Hepatic stellate cell (primary cell): ENCODE results near the gene FLVCR2.

ENCODE experiments used
- DNase-seq: peaks from one replicate; pipeline ENCODE4 v3.0.0; 2011; ENCODE audit warnings: low spot score

FLVCR2 gene

DNA sequence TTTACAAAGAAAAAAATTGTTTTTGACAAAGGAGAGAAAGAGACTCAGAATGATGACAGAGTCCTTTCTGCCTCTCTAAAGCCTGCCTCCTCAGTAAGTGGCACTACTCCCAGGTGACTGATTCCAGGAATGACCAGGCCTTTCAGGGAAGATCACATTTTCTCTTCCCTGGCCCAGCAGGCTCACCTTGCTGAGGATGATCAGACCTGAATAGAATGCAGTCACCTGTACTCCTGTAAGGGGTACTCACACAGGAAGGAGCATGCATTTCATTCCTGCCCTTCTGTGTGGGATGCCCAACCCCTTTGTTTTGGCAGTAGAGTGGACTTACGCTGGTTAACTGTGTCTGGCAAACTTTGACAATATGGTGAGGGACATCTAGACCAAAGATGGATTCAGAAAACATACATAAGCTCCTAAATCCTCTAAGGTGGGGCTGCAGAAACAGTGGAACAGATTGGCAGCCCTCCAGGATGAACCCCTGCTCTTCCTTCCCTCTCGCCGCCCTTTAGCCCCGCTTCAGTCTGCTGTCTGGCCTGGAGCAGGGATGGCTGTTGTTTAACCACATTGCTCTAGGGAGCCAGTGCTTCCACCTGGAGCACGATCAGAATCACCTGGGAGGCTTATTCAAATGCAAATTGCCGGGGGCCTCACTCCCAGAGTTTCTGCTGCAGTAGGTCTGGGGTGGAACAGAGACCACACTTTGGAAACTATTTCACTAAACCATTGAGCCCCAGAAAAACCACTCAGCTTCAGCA lies 52.5 kb downstream of the FLVCR2 start:
- no peak for DNase-seq

GRCh38 chr14:75631453-75631831 lies 53.0 kb downstream of the FLVCR2 start:
- peak; percentile 27 for DNase-seq

GRCh38 chr14:75634848-75635247 lies 56.4 kb downstream of the FLVCR2 start:
- DNase-seq = no peak

DNA sequence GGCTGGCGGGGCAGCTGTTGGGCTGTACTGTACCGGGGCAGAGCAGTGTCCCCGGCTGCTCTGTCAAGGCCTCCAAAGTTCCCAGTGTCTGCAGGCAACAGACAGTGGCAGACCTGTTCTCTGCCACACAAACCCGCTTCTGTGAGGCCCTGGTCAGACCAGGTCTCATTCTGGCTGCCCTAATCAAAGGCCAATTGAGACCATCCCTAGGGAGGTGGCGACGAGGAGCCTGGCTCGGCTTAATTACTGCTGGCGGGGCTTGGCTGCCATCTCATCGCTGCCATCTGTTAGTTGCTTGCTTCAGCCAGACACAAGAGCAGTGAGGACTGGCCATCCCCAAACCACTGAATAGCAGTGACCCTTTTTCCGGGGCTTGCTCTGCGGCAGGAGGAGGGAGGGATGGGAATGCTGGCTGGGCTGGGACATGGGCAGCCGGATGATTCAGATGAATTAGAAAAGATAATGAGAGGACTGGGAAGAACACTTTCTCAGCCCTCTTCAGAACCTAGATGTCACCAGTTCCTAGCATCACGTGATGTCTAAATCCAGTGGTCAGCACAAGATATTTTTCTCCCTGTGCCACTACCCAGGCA lies 57.8 kb downstream of the FLVCR2 start:
- peak; percentile 64 for DNase-seq

DNA sequence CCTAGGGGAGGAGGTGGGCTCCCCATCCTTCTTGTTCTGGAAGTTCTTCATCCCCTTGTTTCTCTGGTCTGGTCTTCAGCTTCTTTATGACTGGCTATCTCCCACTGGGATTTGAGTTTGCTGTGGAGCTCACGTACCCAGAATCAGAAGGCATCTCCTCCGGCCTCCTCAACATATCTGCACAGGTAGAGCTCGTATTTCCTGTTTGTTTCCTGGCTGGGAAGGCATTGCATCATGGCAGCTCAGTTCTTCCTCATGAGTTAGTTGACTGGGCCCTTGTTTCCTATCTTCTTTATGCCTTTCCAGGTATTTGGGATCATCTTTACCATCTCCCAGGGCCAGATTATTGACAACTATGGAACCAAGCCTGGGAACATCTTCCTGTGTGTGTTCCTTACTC lies 62.5 kb downstream of the FLVCR2 start:
- DNase-seq = no peak

- DNase-seq = no peak
Measured at GRCh38 chr14:75643985-75644384, 65.6 kb downstream of the FLVCR2 start.

GRCh38 chr14:75645056-75645455 lies 66.6 kb downstream of the FLVCR2 start:
- no peak for DNase-seq

DNA sequence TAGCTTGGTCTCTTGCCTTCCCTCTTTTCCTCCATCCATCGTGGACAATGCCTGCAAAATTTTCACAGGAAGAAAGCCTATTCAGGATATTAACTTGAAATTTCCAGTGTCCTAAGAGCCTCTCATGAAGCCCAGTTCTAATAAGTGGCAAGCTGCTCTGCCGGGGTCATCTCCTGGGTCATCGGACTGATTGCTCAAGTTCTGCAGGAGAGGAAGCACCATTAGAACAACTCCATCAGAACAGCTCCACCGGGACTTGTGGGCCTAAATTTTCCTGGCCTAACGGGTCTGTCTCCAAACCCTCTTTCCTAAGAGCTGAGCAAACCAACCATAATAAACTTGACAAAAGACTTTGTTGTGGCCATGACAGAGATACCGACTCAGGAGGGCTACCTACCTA lies 68.3 kb downstream of the FLVCR2 start:
- no peak for DNase-seq

- no peak for DNase-seq
Measured at GRCh38 chr14:75647640-75648039, 69.2 kb downstream of the FLVCR2 start.

DNA sequence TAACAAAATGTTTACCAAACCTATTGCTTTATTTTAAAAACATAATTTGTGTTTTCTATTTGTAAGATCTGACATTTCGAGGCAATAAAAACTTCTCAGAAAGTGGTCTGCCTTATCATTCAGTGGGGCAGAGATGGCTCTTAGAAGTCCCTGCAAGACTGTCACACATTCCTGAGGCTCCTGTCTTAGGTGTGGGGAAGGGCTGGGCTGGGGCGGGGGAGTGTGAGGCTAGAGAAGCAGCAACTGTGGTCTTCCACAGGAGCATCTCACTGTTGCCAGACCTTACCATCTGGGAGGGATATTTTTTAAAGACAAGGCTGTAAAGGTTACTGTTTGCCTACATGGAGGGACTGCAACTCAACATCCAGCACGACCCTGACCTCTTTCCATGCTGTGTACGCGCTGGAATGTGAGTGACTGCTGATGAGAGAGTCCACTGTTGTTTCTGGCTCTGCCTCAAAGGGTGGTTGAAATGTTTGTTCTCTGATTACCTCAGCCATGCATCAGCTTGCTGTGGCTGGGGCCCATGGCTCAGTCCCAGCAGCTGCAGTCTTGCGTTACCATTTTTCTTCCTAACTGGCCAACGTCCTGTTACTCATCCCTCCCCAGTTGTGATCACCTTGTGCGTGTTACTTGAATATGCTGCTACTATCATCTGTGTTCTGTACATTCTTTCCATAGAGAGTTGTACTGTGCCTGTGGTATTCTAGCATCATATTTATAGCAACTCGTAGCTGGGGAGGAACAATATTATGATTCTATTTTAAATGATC lies 69.8 kb downstream of the FLVCR2 start:
- DNase-seq = peak; percentile 75

DNA sequence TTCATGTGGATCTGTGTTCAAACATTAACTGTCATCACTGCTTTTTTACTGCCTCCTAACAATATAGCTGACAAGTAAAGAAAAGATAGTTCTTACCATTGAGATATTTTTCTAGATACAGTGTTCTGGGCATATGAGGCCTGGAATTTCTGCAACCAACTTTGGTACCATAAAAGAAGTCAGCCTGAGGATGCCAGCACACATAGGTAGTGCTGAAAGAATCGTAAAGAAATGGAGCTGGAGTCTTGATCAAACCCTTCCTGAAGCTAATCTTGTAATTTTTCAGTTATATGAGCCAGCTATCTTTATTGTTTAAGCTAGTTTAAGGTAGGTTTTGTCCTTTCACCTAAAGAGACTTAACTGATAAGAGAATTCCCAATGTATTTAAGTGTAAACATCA lies 70.9 kb downstream of the FLVCR2 start:
- no peak for DNase-seq

DNA sequence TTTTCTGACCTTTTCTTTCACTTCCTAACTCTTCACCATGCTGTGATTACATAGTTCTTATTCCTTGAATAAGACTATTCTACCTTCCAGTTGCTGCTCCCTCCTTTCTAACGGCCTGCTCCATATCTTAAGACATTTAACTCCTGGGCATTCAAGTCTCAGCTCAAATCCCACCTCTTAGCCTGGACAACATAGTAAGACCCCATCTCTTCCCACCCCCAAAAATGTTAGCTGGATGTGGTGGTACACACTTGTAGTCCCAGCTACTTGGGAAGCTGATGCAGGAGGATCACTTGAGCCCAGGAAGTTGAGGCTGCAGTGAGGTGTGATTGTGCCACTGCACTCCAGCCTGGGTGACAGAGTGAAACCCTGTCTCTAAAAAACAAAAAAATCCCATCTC lies 71.4 kb downstream of the FLVCR2 start:
- no peak for DNase-seq

DNA sequence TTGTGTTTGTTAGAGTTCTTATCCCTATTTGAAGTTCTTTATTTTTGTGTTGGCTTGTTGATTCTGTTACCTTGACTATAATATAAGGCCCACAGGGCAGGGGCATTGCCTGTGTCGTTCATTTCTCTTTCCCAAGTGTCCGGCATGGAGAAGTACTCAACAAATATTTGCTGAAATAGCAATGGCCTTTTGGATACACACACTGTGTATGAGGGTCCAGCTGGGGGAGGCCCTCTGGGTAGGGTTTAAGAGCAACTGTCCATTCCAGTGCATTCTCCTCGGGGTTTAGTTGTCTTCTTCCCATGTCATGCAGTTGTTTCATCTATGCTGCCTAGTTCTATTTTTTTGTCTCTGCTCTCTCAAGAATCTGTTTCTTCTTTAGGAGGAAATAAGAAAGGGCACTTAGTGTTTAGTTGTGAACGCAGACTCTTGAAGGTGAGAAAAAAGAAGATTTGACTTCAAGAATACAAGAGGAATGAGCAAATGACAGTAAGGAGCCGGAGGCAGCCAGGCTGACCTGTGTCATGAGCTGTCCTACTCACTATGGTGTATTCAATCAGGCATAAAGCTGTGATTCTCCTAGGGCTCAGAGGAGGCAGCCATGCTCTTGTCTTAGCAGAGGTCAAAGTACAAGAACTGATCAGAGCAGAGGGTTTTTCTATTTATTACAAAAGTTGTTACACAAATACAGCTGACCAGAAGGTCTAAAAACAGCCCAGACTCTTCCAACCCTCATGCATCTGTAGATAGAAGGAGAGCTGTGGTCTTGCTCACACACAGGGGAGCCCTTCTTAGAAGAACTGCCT lies 72.0 kb downstream of the FLVCR2 start:
- DNase-seq = no peak

GRCh38 chr14:75653563-75653962 lies 75.1 kb downstream of the FLVCR2 start:
- no peak for DNase-seq

DNA sequence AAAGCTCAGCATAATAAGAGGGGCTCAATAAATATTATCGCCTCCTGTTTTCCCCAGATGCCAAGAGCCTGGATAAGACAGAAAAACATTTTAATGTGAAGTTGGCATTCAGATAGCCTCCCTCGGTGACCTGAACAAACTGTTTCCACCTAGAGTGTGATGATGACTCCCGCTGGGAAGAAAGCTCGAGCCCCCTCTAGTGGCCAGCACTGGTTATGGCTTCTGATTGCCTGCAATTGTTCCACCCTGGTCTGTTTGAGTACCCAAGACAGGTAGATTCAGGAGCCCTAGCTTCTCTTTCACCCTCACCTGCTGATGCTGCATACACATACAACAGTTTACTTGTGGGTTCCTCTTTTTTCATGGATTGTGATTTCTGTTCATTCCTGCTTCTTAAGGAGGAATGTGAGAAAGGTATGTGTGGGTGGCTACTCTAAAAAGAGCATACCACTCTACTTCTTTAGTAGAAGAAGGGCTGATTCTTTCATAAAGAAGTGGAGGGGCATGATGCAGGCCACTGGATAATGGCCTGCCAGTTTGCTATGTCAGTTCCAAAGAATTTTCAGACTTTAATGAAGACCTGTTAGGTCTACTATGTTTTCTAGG lies 75.8 kb downstream of the FLVCR2 start:
- peak; percentile 64 for DNase-seq

GRCh38 chr14:75655235-75655634 lies 76.8 kb downstream of the FLVCR2 start:
- no peak for DNase-seq

GRCh38 chr14:75657331-75657730 lies 78.9 kb downstream of the FLVCR2 start:
- no peak for DNase-seq

- DNase-seq = no peak
Measured at GRCh38 chr14:75658957-75659356, 80.5 kb downstream of the FLVCR2 start.

DNA sequence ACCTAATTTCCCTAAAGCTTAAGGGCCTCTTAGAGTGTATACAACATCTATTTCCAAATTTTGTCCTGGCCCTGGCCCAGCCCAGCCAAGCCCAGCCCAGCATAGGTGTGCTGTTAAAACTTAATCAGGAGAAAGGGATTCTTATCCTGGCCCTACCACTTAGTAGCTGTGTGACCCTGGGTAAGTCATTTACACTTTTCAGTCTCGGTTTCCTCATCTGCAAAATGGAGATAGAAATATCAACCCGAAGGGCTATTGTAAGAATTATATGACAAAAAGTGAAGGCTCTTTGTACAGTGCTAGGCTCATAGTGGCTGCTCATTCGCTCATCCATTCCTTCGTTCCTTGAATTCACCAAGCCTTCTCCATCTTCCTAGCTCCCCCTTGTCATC lies 81.8 kb downstream of the FLVCR2 start:
- DNase-seq = no peak

DNA sequence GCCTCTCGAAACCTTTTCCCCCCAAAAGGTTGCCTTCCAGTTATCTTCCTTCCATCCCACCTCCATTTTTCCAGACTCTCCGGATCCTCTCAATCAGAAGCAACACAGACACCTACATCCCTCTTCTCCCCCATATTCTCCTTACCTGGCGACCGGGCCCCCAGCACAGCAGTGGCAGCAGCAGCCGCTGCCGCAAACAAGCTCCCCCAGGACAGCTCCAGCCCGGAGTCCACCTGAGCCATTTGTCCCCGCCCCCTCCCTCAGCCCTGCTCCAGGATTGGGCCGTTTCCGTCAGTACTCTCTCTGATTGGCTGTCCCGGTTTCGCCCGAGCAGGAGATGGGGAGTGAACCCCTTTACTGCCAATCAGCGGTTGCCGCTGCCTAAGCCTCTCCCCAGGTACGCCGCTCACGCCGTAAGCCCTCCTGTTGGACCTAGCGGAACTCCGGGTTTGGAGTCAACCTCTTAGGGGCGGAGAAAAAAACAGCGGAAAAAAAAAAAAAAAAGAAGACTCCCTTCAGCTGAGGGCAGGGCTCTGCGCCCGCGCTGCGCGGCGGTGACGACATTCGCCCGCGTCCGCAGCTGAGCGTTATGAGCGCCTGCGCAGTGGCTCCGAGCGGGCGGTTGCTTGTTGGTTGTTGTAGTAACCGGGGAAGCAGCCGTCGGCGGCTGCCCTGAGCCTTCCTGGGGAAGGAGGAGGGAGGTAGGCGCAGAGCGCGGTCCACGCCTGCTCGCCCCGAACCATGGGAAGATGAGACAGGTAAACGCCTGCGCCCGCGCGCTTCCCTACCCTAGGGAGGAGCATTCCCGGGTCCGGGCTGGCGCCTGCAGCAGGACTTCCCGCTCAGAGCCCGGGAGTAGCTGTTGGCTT lies 82.4 kb downstream of the FLVCR2 start, which contains the start of the genes ERG28 and TTLL5:
TSS of gene ERG28 (minus strand) at position 247 of the 869 bp plus-strand sequence. CDS start 3,374 bp downstream, outside the sequence.
TSS of gene TTLL5 (plus strand) at position 617 of the 869 bp plus-strand sequence. CDS start 1,904 bp downstream, outside the sequence.
- peak; percentile 98 for DNase-seq

DNA sequence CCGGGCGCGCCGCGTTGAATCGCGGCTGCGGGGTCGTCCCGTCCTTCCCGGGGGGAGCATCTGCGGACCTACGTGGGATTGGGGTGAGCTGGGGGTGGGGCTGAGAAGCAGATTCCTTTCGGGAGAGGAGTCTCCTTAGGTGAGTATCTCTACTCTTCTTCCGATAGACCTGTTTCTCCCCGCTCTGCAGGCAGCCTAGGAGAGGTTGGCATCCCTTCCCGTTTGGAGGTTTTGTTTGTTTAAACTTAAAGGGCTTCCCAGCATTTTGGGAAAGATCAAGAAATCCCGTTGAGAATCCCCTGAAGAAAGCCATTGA lies 83.0 kb downstream of the FLVCR2 start:
- DNase-seq = no peak
